MCF 10A (cell line): Measurements from ENCODE around the gene NRXN3. TPM values are rescaled to one million over a fixed set of nuclear protein-coding genes. Genes with fewer than 3 reads are reported as not detected.

ENCODE experiments used
- BruUV-seq: library from RNA; stranded (reverse); fragments of 400-500 nt; replicated peaks from 2 replicates; lab custom pipeline; 2021; lab: Mats Ljungman, UMichigan
- CTCF ChIA-PET: fragments of 300-600 bp; sonication (Branson Sonifier 250); formaldehyde crosslinking; extraction: SDS; loops from one replicate; lab custom pipeline; 2021; ENCODE audit warnings: antibody characterized with exemption, inconsistent platforms; lab: Yijun Ruan, JAX
- POLR2A ChIA-PET: fragments of 300-600, 350-650 bp; sonication (Branson Sonifier 250); formaldehyde crosslinking; extraction: SDS; loops from one replicate; lab custom pipeline; 2020; ENCODE audit warnings: antibody characterized with exemption, inconsistent platforms; lab: Yijun Ruan, JAX
- DNase-seq: peaks from one replicate; pipeline ENCODE4 v3.0.0-alpha.2; 2018; ENCODE audit not compliant: unreplicated experiment
- H3K27ac Mint-ChIP-seq: one replicate; pipeline ENCODE4 v1.8.0; 2022; ENCODE audit warnings: mild to moderate bottlenecking, low read depth, mixed read lengths; ENCODE audit not compliant: unreplicated experiment
- H3K27me3 Mint-ChIP-seq: one replicate; pipeline ENCODE4 v1.8.0; 2022; ENCODE audit warnings: mixed read lengths; ENCODE audit not compliant: insufficient read depth, unreplicated experiment
- H3K36me3 Mint-ChIP-seq: one replicate; pipeline ENCODE4 v1.8.0; 2022; ENCODE audit warnings: mild to moderate bottlenecking, moderate library complexity, mixed read lengths; ENCODE audit not compliant: insufficient read depth, unreplicated experiment
- H3K4me1 Mint-ChIP-seq: one replicate; pipeline ENCODE4 v1.8.0; 2022; ENCODE audit warnings: mixed read lengths; ENCODE audit not compliant: insufficient read depth, unreplicated experiment
- H3K4me3 Mint-ChIP-seq: one replicate; pipeline ENCODE4 v1.8.0; 2022; ENCODE audit warnings: mild to moderate bottlenecking, moderate library complexity, mixed read lengths; ENCODE audit not compliant: unreplicated experiment
- H3K9me3 Mint-ChIP-seq: one replicate; pipeline ENCODE4 v1.8.0; 2022; ENCODE audit warnings: mixed read lengths; ENCODE audit not compliant: unreplicated experiment
- CTCF ChIP-seq: fragments of 200-600 bp; IDR thresholded peaks from one replicate; pipeline ENCODE4 v1.8.0; 2022; ENCODE audit warnings: antibody characterized with exemption, mild to moderate bottlenecking; ENCODE audit not compliant: unreplicated experiment
- intact Hi-C: fragments of 100-400 bp; cut with micrococcal nuclease; formaldehyde crosslinking; loops from 2 replicates; pipeline ENCODE4 v1.14.1; 2022
- total RNA-seq: library from RNA; stranded (reverse); gene quantifications from 2 replicates; pipeline ENCODE4 v1.2.3, GENCODE V29; 2022

Gene NRXN3
- total RNA-seq, 1 experiment from 2014 or later: not detected

- intact Hi-C loops: no loop called here
Observed at GRCh38 chr14:79629411-79630287, 1459.5 kb downstream of the NRXN3 start.

GRCh38 chr14:79630288-79630960 is 1460.3 kb downstream of the NRXN3 start:
- no TSS peak for BruUV-seq
- no peaks in the 10 kb centered on the region for H3K9me3 Mint-ChIP-seq

More at GRCh38 chr14:79629411-79630287, 1459.5 kb downstream of the NRXN3 start:
- no peaks in the 10 kb centered on the region for H3K36me3 Mint-ChIP-seq
- no TSS peak for BruUV-seq
- H3K4me1 Mint-ChIP-seq: no peaks in the 10 kb centered on the region
- no peaks in the 10 kb centered on the region for H3K9me3 Mint-ChIP-seq
- H3K27me3 Mint-ChIP-seq: no peaks in the 10 kb centered on the region
- no peak for TF ChIP-seq CTCF
- H3K27ac Mint-ChIP-seq: no peak overlapping the region
- no peak overlapping the region for H3K4me3 Mint-ChIP-seq
- no peak for DNase-seq
- POLR2A ChIA-PET: interaction anchor here (0.7 kb wide), 1 partner anchor 1877 kb away, joined by 4 read pairs; no protein-coding TSS in a partner anchor
- CTCF ChIA-PET: interaction anchor here (0.8 kb wide), 1 partner anchor 21 kb away, joined by 3 read pairs; no protein-coding TSS in a partner anchor

GRCh38 chr14:79631276-79631675 is 1461.1 kb downstream of the NRXN3 start:
- Mint-ChIP-seq H3K4me1 (no peaks in the 10 kb centered on the region), H3K36me3 (no peaks in the 10 kb centered on the region), H3K27ac (no peak overlapping the region), H3K27me3 (no peaks in the 10 kb centered on the region), H3K4me3 (no peak overlapping the region), H3K9me3 (no peaks in the 10 kb centered on the region)
- ChIA-PET CTCF (no interaction called here), POLR2A (no interaction called here)
- intact Hi-C loops: no loop called here
- BruUV-seq: no TSS peak
- TF ChIP-seq CTCF: no peak
- DNase-seq: no peak

More at GRCh38 chr14:79630288-79630960, 1460.3 kb downstream of the NRXN3 start:
- ChIA-PET POLR2A (no interaction called here), CTCF (interaction anchor here (0.8 kb wide), 1 partner anchor 21 kb away, joined by 3 read pairs; no protein-coding TSS in a partner anchor)
- no peak overlapping the region for H3K27ac Mint-ChIP-seq
- no peaks in the 10 kb centered on the region for H3K36me3 Mint-ChIP-seq
- no peaks in the 10 kb centered on the region for H3K27me3 Mint-ChIP-seq
- H3K4me1 Mint-ChIP-seq: no peaks in the 10 kb centered on the region
- intact Hi-C loops: no loop called here
- peak; percentile 1 for DNase-seq
- no peak for TF ChIP-seq CTCF
- no peak overlapping the region for H3K4me3 Mint-ChIP-seq
